Skin epidermis (tissue), 12 donors: Measurements from ENCODE around the gene TDO2.
A peak's percentile ranks its signal among the peaks of the same experiment; 100 is the strongest.
"Not testable (repeated sequence)": the region's sequence is repeated elsewhere in the genome, so short reads cannot be mapped to it uniquely, and the experiment has no call there.

Experiments
- H3K27ac ChIP-seq, 21 experiments: fragments of 200-600 bp; sonication (generic) in 11 of 21; one replicate each; pipeline ENCODE4 v1.5.0; 2020; ENCODE audit warnings: mild to moderate bottlenecking in 3 of 21, inconsistent platforms in 2 of 21, moderate library complexity in 2 of 21
- H3K4me3 ChIP-seq, 7 experiments: fragments of 200-600 bp; sonication (generic) in 2 of 7; one replicate each; pipeline ENCODE4 v1.5.0; 2020; ENCODE audit warnings: inconsistent platforms in 2 of 7, mild to moderate bottlenecking in 2 of 7, moderate library complexity in 1 of 7

TDO2 gene

DNA sequence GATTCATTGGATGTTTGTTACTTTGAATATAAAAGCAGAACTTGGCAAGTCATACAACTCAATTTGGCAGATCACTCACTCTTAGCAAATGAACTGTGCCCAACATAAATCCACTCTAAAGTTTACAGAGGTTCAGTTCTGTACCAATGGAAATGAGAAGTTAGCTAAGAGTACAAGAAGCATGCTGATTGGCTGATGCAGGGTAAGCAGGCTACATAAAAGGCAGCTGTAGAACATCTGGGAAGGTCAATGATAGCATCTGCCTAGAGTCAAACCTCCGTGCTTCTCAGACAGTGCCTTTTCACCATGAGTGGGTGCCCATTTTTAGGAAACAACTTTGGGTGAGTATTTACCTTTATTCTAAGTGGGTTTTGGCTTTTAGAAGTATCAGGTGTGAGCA is at the start of gene TDO2:
TDO2 (plus strand) TSS at position 244 of the 400 bp plus-strand sequence; CDS start at position 307, 63 bp downstream.
- peak within 1 kb of the TSS in 2 of 21 experiments; percentile 39 to 44 for H3K27ac ChIP-seq

DNA sequence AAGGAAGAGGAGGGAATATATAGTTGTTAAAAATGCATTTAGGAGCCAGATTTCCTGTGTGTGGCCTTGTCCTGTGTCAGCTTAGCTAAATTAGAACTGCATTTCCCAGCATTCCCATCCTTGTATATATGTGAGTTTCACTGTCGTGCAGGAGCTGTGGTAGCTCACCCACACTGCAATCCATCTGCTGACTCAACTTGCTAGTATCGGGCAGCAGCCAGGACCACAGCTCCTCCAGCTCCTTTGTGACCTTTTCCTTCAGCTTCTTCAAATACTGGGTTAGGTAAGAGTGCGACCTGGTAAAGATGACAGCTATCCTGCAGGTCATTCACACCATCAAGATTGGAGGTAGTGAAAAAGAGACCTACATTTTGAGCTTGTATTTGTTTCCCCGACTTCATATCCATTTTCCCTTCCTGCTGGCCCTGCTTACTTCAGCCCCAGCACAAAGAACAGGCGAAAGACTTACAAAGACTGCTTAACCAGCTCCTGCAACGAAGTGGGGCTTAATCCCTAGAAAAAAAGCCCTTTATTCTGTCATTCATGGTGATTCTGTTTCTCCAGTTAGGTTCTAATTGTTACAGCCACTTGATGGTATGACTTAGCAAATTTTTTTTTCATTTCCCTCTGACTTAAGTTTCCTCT is 48.8 kb upstream of the TDO2 start:
- Histone ChIP-seq H3K27ac (no peak overlapping the region), H3K4me3 (no peak overlapping the region)

More for the DNA sequence above, at the start of gene TDO2:
- peak within 1 kb of the TSS in 1 of 7 experiments; percentile 18 for H3K4me3 ChIP-seq

DNA sequence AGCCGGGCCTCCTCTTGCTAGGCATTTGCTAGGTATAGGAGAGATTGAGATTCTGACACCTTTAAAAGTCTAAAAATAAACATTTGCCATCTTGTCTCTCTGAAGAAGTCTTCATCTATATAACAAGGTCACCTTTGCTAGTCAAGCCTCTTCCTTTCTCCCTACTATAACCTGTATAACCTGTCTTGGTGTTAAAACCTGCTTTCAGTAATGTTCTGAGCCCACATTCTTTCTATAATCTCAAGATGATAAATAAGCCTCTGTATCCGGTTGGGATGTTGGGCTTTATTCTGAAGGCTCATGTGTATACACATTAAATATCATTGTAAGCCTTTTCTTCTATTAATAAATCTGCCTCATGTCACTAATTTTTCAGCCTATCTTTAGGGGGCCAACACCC is 47.6 kb upstream of the TDO2 start:
- Histone ChIP-seq H3K27ac (no peak overlapping the region), H3K4me3 (no peak overlapping the region)

DNA sequence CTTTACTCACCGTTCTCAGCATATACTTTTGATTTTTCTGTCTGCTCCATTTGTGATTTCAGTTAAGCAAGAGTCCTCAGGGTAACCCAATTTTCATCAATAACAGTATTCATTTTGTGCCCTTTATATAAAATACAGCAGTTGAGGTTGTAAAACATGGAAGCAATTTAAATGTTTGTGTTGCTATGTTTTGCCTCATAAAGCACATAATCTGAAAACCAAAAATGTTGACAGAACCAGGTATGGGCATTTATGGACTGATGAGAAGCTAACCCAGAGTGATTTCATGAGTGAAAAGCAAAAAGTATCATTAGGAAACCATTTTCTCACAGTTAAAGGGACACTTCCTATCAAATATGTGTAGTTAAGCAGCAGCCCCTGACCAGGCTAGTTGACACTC is 37.3 kb upstream of the TDO2 start, which contains the start of gene ASIC5:
ASIC5 (minus strand) TSS at position 101 of the 400 bp plus-strand sequence; CDS start at position 50, 51 bp downstream.
- H3K27ac ChIP-seq = no peak within 1 kb of the TSS
- no peak within 1 kb of the TSS for H3K4me3 ChIP-seq

DNA sequence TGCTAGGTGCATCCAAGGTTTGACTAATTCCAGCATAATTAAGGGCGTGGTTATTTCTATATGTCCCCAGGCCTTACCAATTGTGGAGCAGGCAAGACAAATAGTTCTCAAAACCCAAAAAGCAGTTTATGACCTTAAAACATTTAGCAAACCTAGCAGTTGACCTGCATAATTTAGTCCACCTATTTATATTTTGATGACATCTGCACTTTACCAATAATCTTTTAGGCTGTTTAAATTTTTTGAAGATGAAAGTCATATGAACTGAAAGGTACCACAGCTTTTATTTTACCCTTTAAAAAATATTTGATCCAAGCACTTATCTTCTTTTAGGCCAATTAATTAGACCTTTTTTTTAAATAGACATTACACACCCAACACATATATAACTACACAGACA is 27.6 kb upstream of the TDO2 start:
- Histone ChIP-seq H3K27ac (no peak overlapping the region), H3K4me3 (no peak overlapping the region)

DNA sequence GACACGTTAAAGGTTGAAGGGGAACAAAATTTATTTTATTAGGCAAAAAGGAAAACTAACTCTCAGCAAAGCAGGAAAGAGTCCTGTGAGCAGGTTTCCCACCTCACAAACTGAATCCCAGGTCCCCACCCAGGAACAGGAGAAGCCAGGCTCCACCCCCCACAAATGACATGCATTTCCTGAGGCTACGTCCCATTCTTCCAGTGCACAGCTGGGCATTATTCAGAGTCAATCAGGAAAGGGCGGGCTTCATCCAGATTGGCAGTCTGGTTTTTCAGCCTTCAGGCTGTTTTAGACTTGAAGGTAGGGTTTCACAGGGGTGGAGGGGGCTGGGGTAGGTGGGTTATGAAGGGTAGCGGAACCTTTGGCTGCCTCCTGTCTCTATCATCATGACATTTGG is 25.5 kb upstream of the TDO2 start:
- H3K4me3 ChIP-seq = no peak overlapping the region
- no peak overlapping the region for H3K27ac ChIP-seq

DNA sequence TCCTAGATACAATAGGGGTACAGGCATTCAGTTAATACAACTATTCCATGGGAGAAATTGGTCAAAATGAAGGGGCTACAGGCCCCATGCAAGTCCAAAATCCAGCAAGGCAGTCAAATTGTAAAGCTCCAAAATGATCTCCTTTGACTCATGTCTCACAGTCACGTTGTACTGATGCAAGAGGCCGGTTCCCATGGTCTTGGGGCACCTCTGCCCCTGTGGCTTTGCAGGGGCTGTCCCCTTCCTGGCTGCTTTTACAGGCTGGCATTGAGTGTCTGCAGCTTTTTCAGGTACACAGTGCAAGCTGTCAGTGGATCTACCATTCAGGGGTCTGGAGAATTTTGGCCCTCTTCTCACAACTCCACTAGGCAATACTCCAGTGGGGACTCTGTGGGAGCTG is 24.9 kb upstream of the TDO2 start:
- Histone ChIP-seq H3K4me3 (no peak overlapping the region), H3K27ac (no peak overlapping the region)

DNA sequence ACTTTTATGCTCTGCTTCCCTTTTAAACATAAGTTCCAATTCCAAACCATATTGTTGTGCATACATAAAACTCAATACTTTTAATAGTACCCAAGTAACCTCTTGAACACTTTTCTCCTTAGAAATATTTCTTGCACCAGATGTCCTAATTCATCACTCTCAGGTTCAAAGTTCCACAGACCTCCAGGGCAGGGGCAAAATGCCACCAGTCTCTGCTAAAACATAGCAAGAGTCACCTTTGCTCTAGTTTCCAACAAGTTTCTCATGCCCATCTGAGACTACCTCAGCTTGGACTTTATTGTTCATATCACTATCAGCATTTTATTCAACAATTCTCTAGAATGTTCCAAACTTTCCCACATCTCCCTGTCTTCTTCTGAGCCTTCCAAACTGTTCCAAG is 23.7 kb upstream of the TDO2 start:
- no peak overlapping the region for H3K27ac ChIP-seq
- no peak overlapping the region for H3K4me3 ChIP-seq

DNA sequence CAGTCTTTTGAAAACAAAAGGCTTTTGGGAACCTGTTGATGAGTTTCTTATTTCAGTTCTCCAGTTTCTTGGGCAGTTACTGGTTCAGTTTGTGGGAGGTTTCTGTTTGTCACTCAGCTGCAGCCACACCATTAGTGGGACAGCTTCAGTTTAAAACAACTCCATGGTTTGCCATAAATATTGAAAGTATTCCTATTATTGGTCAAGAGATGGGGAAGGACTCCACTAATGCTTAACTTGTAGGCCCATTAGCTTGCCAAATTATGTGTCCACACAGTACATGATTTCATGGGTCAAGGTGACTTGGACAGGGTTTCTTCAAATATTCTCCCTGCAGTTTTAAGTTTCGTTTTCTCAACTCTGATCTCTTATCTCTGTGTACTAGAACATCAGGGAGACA is 21.9 kb upstream of the TDO2 start:
- H3K4me3 ChIP-seq = no peak overlapping the region

DNA sequence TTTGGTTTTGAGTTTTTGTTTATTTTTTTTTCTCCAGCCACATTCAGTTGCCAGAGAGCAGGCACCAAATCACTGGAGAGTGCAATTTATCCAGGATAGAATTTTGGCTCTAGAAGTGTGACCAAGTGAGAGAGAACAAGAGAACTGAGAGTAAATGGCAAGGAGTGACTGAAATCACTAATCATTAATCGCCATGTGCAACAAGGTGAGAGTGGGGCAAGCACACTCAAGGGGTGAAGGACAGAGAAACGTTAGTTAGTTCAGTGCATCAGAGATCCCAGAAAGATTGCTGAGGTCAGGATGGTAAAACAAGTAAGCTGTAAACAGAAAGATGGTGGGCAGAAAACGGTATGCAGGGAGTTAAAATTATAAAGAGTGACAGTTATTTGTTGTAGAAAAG is 19.6 kb upstream of the TDO2 start:
- no peak overlapping the region for H3K27ac ChIP-seq
- H3K4me3 ChIP-seq = no peak overlapping the region

More for the DNA sequence above, 21.9 kb upstream of the TDO2 start:
- H3K27ac ChIP-seq = no peak overlapping the region

DNA sequence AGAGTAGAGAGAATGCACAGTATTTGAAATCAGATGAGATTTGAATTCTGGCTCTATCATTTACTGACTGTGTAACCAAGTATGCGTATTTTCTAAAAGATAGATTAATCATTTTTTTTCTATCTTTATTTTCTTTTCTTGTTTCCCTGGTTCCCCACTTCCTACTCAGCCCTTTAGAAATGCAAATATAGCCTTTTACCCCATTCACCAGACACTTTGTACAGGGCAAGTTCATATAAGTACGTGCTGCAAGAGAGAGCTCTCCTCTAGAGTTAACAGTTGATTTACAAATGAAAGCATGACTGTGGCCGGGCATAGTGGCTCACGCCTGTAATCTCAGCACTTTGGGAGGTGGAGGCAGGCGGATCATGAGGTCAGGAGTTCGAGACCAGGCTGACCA is 17.8 kb upstream of the TDO2 start:
- no peak overlapping the region for H3K4me3 ChIP-seq

DNA sequence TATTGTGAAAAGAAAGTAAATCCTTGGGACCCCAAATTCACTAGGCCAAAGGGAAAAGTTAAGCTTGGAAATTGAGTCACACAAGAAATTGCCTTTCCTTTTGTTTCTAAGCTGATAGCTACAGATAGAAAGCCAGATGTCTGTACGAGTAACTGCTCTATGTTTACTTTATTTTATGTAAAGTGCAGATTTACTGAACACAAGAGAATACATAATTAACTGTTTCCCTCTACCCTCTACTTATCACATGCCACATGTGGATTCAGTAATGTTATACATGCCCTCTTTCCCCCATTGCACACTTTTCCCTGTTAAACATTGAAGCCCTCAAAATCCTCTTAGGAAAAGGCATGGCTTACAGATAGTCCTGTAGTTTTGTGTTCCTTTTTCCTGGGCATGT is 16.5 kb upstream of the TDO2 start:
- Histone ChIP-seq H3K4me3 (no peak overlapping the region), H3K27ac (no peak overlapping the region)

More for the DNA sequence above, 17.8 kb upstream of the TDO2 start:
- no peak overlapping the region for H3K27ac ChIP-seq

DNA sequence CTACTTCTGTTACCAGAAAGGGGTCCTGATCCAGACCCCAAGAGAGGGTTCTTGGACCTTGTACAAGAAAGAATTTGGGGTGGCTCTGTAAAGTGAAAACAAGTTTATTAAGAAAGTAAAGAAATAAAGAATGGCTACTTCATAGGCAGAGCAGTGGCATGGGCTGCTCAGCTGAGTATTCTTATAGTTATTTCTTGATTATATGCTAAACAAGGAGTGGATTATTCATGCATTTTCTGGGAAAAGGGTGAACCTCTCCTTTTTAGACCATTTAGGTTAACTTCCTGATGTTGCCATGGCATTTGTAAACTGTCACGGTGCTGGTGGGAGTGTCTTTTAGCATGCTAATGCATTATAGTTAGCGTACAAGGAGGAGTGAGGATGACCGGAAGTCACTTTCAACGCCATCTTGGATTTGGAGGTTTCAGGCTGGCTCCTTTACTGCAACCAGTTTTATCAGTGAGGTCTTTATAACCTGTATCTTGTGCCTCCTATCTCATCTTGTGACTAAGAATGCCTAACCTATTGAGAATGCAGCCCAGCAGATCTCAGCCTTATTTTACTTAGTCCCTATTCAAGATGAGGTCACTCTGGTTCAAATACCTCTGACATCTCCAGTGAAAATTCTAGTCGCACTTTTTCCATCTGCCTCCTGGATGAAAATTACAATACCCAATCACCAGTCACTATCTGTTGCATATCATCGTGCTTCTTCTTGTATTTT is 15.5 kb upstream of the TDO2 start:
- no peak overlapping the region for H3K4me3 ChIP-seq
- H3K27ac ChIP-seq = peak overlapping the region in 1 of 21 experiments; percentile 6

DNA sequence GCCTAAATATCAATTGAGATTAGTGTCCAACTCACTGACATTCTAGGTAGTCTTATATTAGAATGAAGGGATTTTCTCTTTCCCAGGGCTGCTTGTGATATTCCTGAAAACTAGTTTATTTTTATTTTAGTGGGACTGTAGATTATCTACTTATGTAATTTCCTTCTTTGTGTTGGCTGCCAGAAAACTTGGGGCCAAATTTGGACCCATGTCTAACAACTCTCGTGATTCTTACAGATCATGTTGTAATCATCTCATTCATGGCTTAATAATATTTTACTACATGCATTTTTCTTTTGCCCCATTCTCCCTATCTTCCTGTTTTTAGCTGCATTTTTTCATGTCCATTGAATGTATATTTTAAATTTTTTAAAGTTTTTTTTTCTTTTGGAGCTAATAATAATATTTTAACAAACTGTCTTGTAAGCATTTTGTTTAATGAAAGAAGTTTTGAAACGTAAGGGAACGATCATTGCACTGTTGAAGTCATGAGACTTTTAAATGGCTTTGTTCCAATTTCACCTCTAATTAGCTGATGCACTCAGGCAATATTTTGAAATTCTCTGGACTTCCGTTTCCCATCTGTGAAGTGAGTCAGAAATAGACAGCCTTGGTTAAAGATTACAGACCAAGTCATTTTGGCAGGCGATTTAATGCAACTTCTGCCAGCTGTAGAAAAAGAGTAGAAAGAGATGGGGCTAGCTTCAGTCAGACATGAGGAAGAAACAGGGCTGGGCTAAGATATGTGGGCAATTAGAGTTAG is 14.3 kb upstream of the TDO2 start:
- Histone ChIP-seq H3K27ac (peak overlapping the region in 5 of 21 experiments; percentile 6 to 70 (median 29)), H3K4me3 (no peak overlapping the region)

DNA sequence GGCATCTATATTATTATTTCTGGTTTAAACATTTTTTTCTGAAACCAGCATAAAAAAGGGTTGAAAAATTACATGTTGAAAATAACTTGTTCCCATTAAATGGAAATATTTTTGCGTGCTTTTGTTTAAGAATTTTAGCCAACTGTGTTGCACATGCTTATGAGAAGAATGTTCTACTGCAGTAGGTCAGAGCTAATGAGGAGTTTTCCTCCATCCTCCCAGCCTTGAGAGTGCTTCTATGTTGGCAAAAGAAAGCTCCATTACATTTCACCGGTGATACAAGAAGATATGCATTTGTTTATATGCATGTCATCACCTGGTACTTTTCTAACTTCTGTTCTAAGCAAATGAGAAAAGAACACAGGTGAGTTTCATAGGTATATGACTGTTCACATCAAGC is 13.6 kb upstream of the TDO2 start:
- Histone ChIP-seq H3K4me3 (no peak overlapping the region), H3K27ac (peak overlapping the region in 6 of 21 experiments; percentile 2 to 70 (median 36))

DNA sequence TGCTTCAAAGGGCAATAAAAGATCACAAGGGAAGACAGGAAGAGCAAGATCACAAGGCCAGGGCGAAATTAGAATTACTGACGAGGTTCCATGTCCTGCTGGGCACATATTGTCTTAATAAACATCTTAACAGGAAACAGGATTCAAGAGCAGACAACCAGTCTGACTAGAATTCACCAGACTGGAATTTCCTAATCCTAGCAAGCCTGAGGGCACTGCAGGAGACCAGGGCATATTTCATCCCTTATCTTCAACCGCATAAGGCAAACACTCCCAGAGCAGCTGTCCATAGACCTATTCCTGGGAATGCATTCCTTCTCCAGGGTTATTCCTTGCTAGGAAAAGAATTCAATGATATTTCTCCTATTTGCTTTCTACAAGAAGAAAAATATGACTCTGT is 12.4 kb upstream of the TDO2 start:
- peak overlapping the region in 1 of 21 experiments; percentile 37 for H3K27ac ChIP-seq

DNA sequence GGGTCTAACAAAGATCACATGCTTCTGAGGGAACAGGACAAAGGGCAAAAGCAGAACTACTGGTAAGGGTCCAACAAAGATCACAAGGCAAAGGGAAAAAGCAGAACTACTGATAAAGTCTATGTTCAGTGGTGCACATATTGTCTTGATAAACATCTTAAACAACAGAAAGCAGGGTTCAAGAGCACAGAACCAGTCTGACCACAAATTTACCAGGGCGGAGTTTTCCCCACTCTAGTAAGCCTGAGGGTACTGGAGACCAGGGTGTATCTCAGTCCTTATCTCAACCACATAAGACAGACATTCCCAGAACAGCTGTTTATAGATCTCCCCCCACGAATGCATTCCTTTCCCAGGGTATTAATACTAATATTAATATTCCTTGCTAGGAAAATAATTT is 5.1 kb upstream of the TDO2 start:
- not testable (repeated sequence) for H3K4me3 ChIP-seq, H3K27ac ChIP-seq

More for the DNA sequence above, 12.4 kb upstream of the TDO2 start:
- H3K4me3 ChIP-seq = no peak overlapping the region

DNA sequence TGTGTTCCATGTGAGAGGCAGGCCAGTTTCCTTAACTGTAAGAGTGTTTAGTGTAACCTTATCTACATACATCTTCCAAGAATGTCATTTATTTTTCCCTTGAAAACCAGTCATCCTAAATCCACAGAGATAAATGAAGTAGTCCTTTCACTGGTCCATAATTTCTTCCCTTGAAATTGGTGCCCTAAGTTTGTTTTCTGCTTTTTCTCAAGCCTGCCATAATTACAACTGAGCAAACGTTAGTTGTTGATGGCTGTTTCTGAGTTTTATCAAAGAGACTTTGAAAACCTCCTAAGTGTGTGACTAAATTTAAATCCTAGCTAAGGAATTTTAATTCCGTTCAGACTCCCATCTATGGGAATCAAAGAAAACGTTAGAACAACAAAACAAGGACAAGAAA is 3.6 kb upstream of the TDO2 start:
- Histone ChIP-seq H3K27ac (peak overlapping the region in 9 of 21 experiments; percentile 13 to 68 (median 35)), H3K4me3 (no peak overlapping the region)

DNA sequence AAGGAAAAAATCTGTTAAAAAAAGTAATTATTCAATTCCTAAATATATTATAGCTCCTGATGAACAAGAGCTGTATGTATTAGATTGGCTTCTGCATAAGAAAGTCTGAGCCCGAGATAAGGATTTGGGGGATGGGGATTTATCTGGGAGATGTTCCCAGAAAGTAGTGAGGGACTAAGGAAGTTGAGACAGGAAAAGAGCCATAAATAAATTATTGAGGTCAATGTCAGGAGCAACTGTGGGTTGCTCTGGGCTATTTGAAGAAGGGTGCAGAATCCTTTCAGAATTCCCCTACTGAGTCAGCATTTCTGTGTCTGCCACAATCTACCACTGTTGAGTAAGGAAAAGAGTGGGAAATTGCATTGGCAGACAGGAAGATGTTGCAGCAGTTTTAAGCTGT is 3.1 kb upstream of the TDO2 start:
- Histone ChIP-seq H3K27ac (peak overlapping the region in 7 of 21 experiments; percentile 8 to 68 (median 35)), H3K4me3 (no peak overlapping the region)

DNA sequence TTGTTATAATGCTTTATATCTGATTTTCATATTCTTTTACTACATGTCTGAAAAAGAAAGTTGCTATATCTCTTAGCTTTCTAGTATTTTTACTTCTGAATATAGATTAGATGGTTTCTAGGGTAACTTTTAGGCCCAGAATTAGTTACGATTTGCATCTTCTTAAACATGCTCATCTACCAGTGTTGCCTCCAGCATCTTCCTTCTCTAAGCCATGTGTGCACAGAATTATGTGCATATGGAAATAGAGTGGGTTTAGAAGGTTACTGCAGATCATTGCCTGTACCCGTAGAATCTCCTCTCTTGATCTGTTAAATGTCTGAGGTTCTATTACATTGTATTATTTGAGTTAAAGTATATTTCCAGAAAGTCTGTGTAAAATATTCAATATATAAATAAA is 2.5 kb upstream of the TDO2 start:
- H3K27ac ChIP-seq = peak overlapping the region in 7 of 21 experiments; percentile 6 to 67 (median 34)
- H3K4me3 ChIP-seq = no peak overlapping the region
